ENCODE measurements around the gene D2HGDH. TPM values are rescaled to one million over a fixed set of nuclear protein-coding genes. Genes with fewer than 3 reads are reported as not detected.

Gene D2HGDH
- total RNA-seq, 1 experiment from 2014 or later = 46.3 TPM

- CTCF ChIA-PET = interaction anchor here (1.3 kb wide), 2 partner anchors 32 to 143 kb away, joined by 4 to 5 read pairs; partner anchors contain the start of gene ING5
- peak; percentile 39 for ATAC-seq
Measured at GRCh38 chr2:241734208-241734466, 293 bp upstream of the D2HGDH start.

GRCh38 chr2:241736111-241736510 is 1.7 kb downstream of the D2HGDH start:
- no peak for ATAC-seq
- ChIA-PET CTCF (no interaction called here), RAD21 (ENCODE audit: low non-redundant PET in 1 of 2, low total read pairs in 2 of 2, uncharacterized antibody in 2 of 2, unreplicated experiment in 2 of 2) (no interaction called here), POLR2A (no interaction called here)
- intact Hi-C loops (cut with micrococcal nuclease) = no loop called here
- no peak overlapping the region for H3K9ac ChIP-seq (ENCODE audit: low read length)
- H4K20me1 ChIP-seq (ENCODE audit: insufficient read depth) = no peaks in the 10 kb centered on the region
- H2AFZ ChIP-seq (ENCODE audit: low read depth, low read length, poor library complexity, severe bottlenecking) = no peak overlapping the region
- H3K4me3 ChIP-seq (replicated peaks in 1 of 2; ENCODE audit: low read depth in 1 of 2, low read length in 2 of 2) = no peak overlapping the region
- peaks cover 0 to 3% of the 10 kb centered on the region in 2 experiments; a peak in 1 of 4 replicates for H3K9me3 ChIP-seq (ENCODE audit: control insufficient read depth in 1 of 2, insufficient read depth in 1 of 2, low read depth in 1 of 2, low read length in 2 of 2)
- no peak for DNase-seq (ENCODE audit: low read depth, low spot score)
- H3K36me3 ChIP-seq (ENCODE audit: control insufficient read depth in 1 of 2, insufficient read depth in 2 of 2, low read length in 2 of 2) = no peaks in the 10 kb centered on the region
- H3K9me2 ChIP-seq (ENCODE audit: insufficient read depth) = no peaks in the 10 kb centered on the region
- no peaks in the 10 kb centered on the region for H3K27me3 ChIP-seq (ENCODE audit: insufficient read depth, low read length)
- H3K79me2 ChIP-seq (ENCODE audit: insufficient read depth, low read length) = no peaks in the 10 kb centered on the region; the same call in 1 of the 2 replicates
- no peak overlapping the region; the same call in 1 of the 2 replicates for H3K27ac ChIP-seq (ENCODE audit: low read depth, low read length)
- H3K4me2 ChIP-seq (ENCODE audit: low read length) = peak overlapping the region; percentile 85
- peaks cover 13 to 28% of the 10 kb centered on the region in 2 experiments; a peak in 2 of 4 replicates for H3K4me1 ChIP-seq (ENCODE audit: control insufficient read depth in 1 of 2, insufficient read depth in 2 of 2, low read length in 2 of 2)
- TSS peak; percentile 49 for BruUV-seq (replicated peaks)
- no peak for TF ChIP-seq SP1 (IDR thresholded peaks at IDR 0.05; ENCODE audit: low read depth)
- no peak for TF ChIP-seq ZBTB33 (IDR thresholded peaks at IDR 0.05; ENCODE audit: extremely low read depth, insufficient replicate concordance, low read length)
- TF ChIP-seq TCF7L2 (IDR thresholded peaks at IDR 0.05; ENCODE audit: borderline replicate concordance, extremely low read depth, insufficient read depth, insufficient read length) = no peak
- TF ChIP-seq FOSL1 (IDR thresholded peaks at IDR 0.05; ENCODE audit: low read depth) = no peak
- TF ChIP-seq MAX (IDR thresholded peaks at IDR 0.05) = no peak
- no peak for TF ChIP-seq SRF (IDR thresholded peaks at IDR 0.05; ENCODE audit: low read depth)
- TF ChIP-seq ATF3 (IDR thresholded peaks at IDR 0.05) = no peak
- TF ChIP-seq CBX3 (IDR thresholded peaks at IDR 0.05; ENCODE audit: low read depth) = no peak
- TF ChIP-seq ELF1 (IDR thresholded peaks at IDR 0.05; ENCODE audit: borderline replicate concordance, low read depth) = no peak
- no peak for TF ChIP-seq ZNF274 (IDR thresholded peaks at IDR 0.05; ENCODE audit: low read depth, low read length)
- TF ChIP-seq SIN3A (IDR thresholded peaks at IDR 0.05; ENCODE audit: low read depth) = no peak
- TF ChIP-seq POLR2A (IDR thresholded peaks at IDR 0.05; ENCODE audit: borderline replicate concordance, extremely low read depth, insufficient read depth, insufficient read length) = no peak
- TF ChIP-seq CTCF (IDR thresholded peaks at IDR 0.05 in 2 of 3, conservative IDR thresholded peaks at IDR 0.05 in 1 of 3; ENCODE audit: borderline replicate concordance in 1 of 3, insufficient read depth in 1 of 3, low read depth in 2 of 3, low read length in 2 of 3) = no peak
- no peak for TF ChIP-seq JUND (IDR thresholded peaks at IDR 0.05)
- TF ChIP-seq EZH2 (IDR thresholded peaks at IDR 0.05) = no peak
- TF ChIP-seq EZH2phosphoT487 (IDR thresholded peaks at IDR 0.05; ENCODE audit: borderline replicate concordance) = no peak
- TF ChIP-seq ZFX (IDR thresholded peaks at IDR 0.05) = no peak
- TF ChIP-seq POLR2AphosphoS5 (IDR thresholded peaks at IDR 0.05; ENCODE audit: low read depth, low read length) = no peak

More at GRCh38 chr2:241734208-241734466, 293 bp upstream of the D2HGDH start:
- Histone ChIP-seq H3K27me3 (ENCODE audit: insufficient read depth, low read length) (no peaks in the 10 kb centered on the region), H3K4me3 (replicated peaks in 1 of 2; ENCODE audit: low read depth in 1 of 2, low read length in 2 of 2) (peak overlapping the region; percentile 42 to 85), H3K79me2 (ENCODE audit: insufficient read depth, low read length) (no peaks in the 10 kb centered on the region; the same call in 1 of the 2 replicates), H3K27ac (ENCODE audit: low read depth, low read length) (peak overlapping the region; percentile 53), H3K9ac (ENCODE audit: low read length) (peak overlapping the region; percentile 88), H4K20me1 (ENCODE audit: insufficient read depth) (no peaks in the 10 kb centered on the region), H3K4me2 (ENCODE audit: low read length) (peak overlapping the region; percentile 85), H3K36me3 (ENCODE audit: control insufficient read depth in 1 of 2, insufficient read depth in 2 of 2, low read length in 2 of 2) (no peaks in the 10 kb centered on the region), H2AFZ (ENCODE audit: low read depth, low read length, poor library complexity, severe bottlenecking) (no peak overlapping the region), H3K9me2 (ENCODE audit: insufficient read depth) (no peaks in the 10 kb centered on the region), H3K9me3 (ENCODE audit: control insufficient read depth in 1 of 2, insufficient read depth in 1 of 2, low read depth in 1 of 2, low read length in 2 of 2) (peaks cover 0 to 3% of the 10 kb centered on the region in 2 experiments; a peak in 1 of 4 replicates), H3K4me1 (ENCODE audit: control insufficient read depth in 1 of 2, insufficient read depth in 2 of 2, low read length in 2 of 2) (peaks cover 13 to 22% of the 10 kb centered on the region in 2 experiments; a peak in 2 of 4 replicates)
- ChIA-PET POLR2A (interaction anchor here (0.5 to 1.7 kb wide), 3 partner anchors 24 to 86 kb away, joined by 3 to 5 read pairs (median 5); partner anchors contain the start of gene ING5), RAD21 (ENCODE audit: low non-redundant PET in 1 of 2, low total read pairs in 2 of 2, uncharacterized antibody in 2 of 2, unreplicated experiment in 2 of 2) (interaction anchor here in 1 of 2 experiments (0.9 kb wide), 1 partner anchor 34 kb away, joined by 6 read pairs; no protein-coding TSS in a partner anchor)
- no peak for TF ChIP-seq FOSL1 (IDR thresholded peaks at IDR 0.05; ENCODE audit: low read depth)
- TSS peak; percentile 49 for BruUV-seq (replicated peaks)
- intact Hi-C loops (cut with micrococcal nuclease) = loop anchor here (2.0 to 5.0 kb wide), 4 partner anchors 33 to 187 kb away; partner anchors contain the start of gene DTYMK
- DNase-seq (ENCODE audit: low read depth, low spot score) = no peak
